Measurements from ENCODE around the gene AHRR.

The AHRR gene

DNA sequence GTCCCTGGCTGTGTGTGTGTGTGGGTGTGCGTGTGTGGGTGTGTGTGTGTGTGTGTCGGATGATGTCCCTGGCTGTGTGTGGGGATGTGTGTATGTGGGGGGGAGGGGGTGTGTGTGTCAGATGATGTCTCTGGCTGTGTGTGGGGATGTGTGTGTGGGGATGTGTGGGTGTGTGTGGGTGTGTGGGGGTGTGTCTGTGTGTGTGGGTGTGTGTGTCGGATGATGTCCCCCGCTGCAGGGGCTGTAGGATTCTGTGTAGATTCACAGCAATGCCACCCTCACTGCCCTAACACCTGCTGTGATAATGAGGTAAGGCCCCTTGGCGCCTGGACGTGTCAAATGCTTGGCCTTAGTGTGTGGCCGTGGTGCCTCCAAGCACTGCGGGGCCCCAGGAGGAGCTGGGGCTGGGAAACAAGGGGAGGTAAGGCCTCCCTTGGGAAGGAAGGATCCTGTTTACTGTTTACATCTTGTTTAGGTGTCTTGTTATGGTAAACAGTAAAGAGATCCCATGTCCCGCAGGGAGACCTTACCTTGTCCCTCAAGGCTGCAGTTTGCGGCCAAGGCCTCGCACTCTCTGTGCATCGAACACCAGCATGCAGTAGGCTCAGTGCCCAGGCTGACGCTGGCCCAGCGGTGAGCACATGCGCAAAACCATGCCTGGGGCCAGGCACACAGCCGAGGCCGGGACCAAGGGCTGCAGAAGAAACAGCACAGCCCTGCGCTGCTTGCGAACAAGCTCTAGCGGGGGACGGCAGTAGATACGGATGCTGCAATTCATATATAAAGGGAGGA is 24.1 kb downstream of the AHRR start:
- no peak for DNase-seq (ENCODE audit: low read depth in 1 of 2, low spot score in 1 of 2)

DNA sequence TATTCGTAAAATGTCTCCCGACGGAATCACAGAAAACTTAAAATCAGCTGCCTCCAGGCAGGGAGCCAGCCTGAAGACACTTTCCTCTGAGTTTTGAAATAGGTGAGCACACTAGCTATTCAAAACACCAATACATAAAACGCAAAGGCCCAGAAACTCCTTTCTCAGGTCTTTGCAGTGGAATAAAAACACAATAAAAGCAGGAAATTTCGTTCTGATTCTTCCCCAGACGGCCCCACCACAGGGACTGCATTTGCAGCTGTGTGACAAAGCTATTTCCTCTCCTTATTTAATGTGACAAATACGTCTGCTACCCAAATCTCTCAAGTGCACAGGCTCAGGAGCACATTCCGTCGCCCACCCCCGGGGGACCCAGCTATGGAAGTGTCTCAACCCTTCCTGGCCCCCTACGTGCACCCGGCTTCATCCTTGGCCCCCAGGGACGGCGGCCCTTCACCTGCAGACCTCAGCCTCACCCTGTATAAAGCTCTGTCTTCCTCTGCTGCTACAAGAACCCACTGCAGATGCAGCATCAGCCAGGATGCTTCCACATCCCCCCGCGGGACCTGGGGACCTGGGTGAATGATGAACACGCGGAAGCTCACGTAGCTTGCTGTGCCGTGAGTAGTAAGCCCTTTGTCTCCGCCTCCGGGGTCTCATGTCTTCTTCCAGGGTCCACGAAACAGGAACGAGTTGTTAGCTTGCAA is 24.9 kb downstream of the AHRR start:
- no peak for DNase-seq (ENCODE audit: low read depth in 1 of 2, low spot score in 1 of 2)

DNA sequence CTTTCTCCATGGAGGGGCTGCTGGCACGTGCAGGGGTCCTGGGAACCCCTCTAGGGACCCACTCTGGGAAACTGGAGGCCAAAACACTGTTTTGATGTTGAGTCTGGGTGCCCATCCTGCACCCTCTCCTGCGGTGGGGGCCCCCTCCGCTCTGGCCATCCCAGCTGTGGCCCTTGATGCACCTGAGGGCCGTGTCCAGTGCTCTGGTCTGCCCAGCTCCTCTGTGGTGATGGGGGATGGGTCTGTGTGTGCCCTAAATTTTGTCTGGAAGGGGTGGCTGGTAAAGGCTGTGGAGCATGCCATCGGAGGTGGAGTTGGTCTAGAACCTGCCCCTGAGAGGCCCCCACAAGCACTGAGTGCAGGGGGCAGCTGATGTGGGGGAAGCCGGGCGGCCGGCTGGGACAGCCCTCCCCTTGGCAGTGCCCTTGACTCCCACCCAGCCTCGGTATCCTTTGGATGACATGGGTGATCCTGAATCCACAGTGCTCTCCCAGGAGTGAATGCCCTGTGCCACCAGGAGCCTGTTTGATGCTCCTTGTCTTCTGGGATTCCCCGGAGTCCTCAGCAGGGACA is 26.3 kb downstream of the AHRR start:
- no peak for DNase-seq (ENCODE audit: low read depth in 1 of 2, low spot score in 1 of 2)

DNA sequence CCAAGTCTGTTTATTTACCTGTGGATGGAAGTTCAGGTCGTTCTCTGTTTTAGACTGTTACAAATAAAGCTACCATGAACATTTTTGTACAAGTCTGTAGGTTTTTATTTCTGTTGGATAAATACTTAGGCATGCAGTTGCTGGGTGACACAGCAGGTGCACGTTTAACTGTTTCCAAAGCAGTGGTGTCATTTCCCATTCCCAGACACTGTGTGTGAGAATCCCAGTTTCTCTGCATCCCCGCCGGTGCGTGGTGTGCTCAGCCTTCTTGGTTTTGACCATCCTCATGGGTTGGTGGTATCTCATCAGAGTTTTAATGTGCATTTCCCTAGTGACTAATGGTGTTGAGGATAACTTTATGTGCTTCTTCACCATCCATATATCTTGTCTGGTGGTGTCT is 27.2 kb downstream of the AHRR start:
- DNase-seq (ENCODE audit: low read depth in 1 of 2, low spot score in 1 of 2), result no peak

DNA sequence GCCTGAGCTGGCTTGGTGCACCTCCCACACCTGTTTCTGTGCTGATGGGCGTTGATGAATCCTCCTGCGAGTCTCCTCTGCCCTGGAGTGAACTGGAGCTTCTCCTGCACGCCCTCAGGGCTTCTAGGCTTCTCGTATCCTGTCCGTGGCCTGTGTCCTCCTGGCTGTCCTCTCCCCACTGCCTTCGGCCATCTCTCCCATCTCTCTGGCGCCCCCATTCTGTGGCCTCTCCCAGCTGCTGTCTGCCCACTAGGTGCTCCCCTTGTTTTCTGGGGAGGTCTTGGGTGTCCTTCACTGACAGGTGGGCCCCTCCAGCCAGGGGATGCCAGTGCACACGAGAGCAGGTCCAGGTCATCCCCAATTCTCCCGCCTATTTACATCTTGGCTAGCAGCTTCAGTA is 28.8 kb downstream of the AHRR start:
- DNase-seq (ENCODE audit: low read depth in 1 of 2, low spot score in 1 of 2), result no peak

DNA sequence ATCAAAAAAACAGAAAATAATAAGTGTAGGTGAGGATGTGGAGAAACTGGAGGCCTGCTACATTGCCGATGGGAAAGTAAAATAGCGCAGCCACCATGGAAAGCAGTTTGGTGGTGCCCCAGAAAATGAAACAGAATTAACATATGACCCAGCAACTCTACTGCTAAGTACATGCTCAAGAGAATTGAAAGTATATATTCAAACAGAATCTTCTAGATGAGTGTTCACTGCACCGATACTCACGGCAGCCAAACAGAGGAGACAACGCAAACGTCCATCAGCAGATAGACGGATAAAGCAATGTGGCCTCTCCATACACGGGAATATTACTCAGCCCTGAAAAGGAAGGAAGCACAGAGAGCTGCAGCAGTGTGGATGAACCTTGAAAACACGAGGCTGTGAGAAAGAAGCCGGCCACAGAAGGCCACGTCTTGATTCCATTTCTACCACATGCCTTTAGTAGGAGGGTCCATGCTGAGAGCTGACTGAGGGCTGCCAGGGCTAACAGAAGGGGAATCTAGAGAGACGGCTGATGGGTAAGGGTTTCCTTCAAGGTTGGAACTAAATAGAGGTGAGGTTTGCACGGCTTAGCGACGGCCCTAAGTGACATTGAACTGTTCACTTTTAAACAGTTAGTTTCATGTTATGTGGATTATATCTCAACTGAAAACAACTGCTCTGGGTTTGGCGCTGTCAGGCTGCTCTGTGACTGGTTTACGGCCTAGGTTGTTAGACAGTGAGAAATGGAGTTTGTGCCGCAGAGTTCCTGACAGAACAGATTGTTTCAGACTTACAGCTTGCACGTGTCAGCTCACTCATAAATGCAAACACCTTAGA is 29.8 kb downstream of the AHRR start:
- no peak for DNase-seq (ENCODE audit: low read depth in 1 of 2, low spot score in 1 of 2)

DNA sequence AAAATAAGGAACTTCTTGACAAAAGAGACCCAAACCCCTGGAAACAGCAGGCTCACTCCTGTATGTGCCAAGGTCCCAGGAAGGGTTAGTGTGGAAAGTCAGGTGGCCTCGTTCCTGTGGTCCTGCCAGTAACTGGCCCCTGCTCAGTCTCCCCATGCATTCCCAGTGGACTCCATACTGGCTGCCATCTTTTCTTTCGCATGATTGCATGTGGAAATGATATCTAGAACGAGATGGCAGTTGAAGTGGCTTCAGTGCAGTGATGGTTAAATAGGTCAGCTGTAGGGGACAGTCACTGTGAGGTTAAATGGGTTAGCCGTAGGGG is 30.4 kb downstream of the AHRR start:
- DNase-seq (ENCODE audit: low read depth in 1 of 2, low spot score in 1 of 2), result no peak

DNA sequence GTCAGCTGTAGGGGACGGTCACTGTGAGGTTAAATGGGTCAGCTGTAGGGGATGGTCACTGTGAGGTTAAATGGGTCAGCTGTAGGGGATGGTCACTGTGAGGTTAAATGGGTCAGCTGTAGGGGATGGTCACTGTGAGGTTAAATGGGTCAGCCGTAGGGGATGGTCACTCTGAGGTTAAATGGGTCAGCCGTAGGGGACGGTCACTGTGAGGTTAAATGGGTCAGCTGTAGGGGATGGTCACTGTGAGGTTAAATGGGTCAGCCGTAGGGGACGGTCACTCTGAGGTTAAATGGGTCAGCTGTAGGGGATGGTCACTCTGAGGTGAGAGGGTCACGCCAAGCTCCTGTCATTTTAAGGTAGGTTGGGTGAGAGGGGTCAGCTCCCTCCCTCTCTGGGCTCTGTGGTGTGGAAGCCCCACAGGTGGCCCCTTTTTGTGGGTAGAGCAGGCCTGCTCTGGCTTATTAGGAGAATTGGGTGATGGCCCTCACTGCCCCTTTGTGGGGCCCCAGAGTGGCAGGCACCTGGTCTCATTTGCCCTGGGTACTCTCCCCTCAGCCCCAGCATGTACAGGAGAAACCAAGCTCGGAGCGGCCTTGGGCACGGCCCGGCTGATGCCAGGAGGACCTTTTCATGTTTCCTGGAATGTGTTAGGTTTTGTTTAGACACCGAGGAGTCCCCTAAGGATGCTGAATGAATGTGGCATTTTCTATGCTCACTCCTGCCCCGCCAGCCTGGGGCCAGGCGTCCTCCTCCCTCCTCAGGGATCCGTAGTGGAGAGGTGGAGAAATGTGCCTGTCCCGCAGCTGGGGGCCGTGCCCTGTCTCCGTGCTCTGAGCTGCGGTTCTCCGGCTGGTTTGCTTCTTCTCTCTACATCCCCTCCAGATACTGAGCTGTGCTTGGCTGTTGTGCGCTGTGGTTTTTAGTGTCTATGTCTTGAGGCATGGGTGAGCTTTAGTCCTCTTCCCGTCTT is 31.4 kb downstream of the AHRR start:
- no peak for DNase-seq (ENCODE audit: low read depth in 1 of 2, low spot score in 1 of 2)

DNA sequence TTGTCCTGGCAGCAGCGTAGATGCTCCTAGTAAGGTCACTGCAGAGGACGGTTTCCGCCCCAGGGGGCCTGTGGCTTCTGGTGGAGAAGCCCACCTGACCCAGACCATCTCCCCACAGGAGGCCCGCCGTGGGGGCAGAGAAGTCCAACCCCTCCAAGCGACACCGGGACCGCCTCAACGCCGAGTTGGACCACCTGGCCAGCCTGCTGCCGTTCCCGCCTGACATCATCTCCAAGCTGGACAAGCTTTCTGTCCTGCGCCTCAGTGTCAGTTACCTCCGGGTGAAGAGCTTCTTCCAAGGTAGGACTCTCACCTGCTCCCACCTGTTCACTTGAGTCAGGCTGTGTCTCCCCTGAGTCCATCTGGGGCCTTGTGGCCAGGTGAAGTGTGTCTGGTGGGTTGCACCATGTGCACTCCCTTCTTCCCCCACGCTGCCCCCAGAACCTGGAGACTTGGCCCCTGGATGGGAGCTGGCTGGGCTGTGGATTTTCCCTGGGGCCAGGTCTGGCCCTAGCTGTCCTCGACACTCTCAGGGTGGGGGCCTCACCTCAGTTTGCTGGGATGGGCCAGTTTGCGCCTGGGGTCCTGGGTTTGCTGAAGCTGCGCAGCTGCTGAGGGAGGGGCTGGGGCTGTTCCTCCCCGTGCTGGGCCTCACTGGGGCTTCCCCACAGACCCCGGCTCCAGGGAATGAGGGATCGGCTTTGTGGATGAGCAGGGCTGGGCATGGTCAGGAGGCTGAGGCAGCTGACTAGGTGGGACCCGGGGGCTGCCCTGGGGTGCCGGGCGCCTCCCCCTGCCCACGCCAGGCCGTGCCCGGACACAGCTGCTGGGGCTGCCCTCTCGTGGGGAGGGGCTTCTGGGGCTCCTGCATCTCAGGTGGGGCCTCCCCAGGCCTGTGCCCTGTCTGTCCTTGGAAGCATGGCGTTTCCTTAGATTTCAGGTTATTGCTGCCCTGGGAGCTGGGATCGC is 32.4 kb downstream of the AHRR start:
- no peak for DNase-seq (ENCODE audit: low read depth in 1 of 2, low spot score in 1 of 2)

DNA sequence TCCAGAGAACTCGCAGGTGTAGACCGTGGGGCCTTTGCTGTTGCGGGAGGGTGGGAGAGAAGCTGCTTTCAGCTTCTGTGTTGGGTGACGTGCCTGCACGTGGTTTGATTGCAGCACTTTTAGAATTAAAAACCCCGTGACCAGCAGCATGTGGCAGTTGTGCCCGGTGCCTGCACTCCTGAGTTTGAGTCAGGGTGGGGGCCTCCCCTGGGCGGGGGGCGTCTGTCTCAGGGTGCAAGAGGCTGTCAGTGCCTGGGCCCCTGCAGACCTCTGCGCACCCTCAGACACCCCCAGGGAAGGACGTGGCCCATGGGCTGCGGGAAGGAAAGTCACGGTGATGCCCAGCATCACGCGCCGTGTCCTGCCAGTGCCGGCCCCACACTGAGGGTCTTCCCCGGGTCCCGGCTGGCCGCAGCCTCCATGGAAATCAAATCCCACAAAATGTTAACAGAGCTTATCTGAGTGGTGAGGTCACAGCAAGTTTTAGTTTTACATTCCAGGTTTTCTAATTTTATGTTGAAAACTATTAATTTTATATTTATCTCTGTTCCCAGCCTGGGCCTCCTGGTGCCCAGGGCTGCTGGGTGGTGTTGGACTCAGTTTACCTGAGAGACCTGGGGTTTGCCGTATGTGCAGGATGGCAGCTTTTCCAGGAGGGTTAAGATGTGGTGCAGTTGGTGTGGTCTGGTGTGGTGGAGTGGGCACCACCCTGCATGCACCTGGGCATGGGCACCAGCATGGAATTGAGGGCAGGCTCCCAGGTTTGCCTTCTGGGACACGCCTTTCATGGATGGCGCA is 33.3 kb downstream of the AHRR start:
- DNase-seq (ENCODE audit: low read depth in 1 of 2, low spot score in 1 of 2), result no peak

DNA sequence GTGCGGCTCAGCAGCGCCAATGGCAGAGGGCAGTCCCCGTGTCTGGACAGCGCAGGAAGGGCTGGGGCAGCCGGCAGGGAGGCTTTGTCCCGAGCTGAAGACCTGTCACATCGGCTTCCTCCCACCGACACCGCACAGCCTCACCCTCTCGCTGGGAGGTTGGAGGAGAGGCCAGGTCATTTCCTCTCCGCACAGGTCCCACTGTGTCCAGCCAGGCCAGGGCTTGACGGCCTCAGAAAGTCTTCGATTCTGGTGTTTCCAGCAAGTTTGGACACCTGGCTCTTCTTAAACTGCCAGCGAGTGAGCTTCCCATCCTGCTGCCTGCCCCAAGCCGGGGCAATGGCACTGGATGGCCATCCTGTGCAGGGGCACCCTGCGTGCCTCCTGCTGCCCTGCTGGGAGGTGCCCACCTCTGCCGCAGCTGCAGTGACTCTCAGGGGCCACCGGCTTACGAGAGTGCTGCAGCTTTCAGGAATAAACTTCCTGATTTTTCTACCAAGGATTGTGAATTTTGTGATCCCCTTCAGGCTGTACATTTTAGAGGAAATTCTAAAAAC is 33.9 kb downstream of the AHRR start:
- no peak for DNase-seq (ENCODE audit: low read depth in 1 of 2, low spot score in 1 of 2)

DNA sequence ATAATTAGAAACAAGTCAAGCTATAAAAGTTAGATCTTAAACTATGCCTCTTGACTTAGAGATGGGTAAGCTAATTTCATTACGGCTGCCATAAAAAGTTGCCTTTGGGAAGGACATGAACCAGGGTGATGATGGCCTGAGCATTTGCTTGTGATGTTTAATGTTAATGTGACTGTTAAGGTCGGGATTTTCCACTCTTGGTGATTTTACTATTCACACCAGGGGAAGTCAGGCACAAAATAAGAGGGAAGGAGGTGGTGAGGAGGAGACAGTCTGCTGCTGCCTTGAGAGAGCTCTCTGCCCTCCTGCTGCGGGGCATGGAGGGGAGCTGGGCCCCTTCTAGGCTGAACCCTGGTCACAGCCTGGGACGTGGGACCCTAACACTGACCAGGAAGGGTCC is 34.4 kb downstream of the AHRR start:
- DNase-seq (ENCODE audit: low read depth in 1 of 2, low spot score in 1 of 2), result no peak

DNA sequence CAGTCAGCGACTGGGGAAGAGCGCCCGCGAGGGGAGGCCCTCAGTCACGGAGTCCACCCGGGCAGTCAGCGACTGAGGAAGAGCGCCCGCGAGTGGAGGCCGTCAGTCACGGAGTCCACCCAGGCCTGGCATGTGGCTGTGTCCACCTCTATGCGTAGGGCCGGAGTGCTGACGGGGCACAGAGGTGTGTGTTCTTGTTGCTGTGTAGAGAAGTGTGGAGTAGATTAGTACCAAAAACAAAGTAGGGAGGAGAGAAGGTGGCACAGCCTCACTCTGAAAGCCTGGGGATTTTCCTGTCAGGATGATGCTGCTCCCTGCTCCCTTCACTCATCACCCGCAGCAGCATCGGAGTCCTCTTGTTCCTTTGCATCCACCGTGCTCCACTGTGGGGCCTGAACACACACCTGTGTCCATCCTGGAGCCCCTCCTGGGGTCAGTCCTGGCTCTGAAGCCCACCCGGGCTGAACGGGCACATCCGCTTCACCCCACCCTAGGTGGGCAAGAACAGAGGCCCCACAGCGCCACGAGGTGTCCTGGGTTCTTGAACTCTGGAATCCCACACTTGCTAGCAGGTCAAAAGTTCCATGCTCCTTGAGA is 37.9 kb downstream of the AHRR start:
- no peak for DNase-seq (ENCODE audit: low read depth in 1 of 2, low spot score in 1 of 2)

DNA sequence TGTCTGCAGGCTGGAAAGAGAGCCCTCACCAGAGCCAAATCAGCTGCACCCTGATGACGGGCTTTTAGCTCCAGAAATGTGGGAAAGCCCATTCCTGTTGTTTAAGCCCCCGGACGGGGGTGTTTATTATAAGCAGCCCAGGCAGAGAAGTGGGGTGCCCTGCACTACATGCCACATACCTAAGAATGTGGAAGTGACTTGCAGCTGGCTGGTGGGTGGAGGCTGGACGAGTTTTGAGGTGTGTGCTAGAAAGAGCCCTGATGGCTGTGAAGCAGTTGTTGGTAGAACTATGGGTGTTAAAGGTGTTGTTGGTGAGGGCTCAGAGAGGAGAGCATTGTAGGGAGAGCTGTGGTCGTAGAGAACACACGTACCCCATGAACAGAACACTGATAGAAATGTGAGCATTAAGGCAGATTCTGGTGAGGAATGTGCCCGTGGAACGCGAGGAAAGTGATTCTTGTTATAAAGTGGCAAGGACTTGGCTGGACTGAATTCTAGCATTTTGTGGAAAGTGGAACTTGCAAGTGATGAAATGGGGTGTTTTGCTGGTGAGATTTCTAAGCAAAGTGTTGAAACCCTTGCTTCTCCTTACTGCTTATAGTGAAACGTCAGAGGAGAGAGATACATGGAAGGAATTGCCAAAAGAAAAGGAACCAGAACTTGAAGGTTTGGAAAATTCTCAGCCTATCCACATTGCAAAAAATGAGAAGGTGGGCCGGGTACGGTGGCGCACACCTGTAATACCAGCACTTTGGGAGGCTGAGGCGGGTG is 38.9 kb downstream of the AHRR start:
- no peak for DNase-seq (ENCODE audit: low read depth in 1 of 2, low spot score in 1 of 2)

DNA sequence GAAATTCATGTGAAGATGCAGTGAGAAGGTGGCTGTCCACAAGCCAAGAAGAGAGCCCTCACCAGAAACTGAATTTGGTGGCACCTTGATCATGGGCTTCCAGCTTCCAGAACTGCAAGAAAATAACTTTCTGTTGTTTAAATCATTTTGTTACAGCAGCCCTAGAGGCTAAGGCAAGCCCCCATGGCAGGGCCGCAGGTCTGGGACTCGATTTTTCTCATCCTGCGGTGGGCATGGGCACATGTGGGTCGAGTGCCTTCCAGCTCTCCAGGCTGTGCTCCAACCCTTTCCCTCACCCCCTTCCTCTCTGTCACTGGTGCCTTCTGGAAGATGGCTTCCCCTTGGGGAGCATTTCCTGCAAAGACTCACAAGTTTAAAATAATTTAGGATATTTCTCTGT is 40.7 kb downstream of the AHRR start:
- no peak for DNase-seq (ENCODE audit: low read depth in 1 of 2, low spot score in 1 of 2)

DNA sequence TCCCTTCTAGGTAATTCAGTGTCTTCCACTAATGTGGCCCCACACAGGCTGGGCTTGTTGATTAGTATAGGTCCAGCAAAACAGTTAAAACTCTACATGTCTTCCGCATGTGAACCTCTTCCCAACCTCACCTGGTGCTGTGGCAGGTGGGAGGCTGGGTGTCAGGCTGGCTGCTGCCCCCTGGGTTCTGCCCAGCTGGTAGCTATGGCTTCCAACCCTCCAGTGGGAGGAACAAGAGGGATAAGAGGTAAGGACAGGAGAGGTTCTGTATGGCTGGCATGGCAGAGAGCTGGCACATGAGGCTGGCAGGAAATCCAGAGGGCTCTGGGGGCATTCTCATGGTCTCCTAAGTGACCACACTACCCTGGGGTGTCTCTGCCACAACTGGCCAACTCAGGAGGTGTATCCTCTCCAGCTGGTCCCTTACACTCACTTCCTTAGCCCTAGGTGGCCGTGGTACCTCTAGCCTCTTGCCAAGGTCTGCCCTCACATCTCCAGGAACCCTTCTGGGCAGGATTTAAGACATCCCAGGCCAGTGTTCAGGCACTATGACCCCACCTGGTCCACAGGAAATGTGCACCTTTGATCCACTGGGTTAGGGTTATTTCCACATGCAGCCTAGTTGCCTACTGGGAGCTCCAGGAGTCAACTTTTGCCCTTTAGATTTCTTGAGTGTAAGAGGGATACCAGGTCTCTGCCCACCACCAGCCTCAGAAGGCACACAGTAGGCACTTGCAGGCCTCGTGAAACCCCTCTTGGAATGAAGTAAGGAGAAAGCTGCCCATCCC is 41.7 kb downstream of the AHRR start:
- no peak for DNase-seq (ENCODE audit: low read depth in 1 of 2, low spot score in 1 of 2)
